Activated naive CD4-positive, alpha-beta T cell treated with anti-CD3 and anti-CD28 coated beads, Interleukin-2, amount 10 ng/mL, durations not matched to agents 7 days and 5 days (primary cell): ENCODE data around the gene SMCO4.
A peak's percentile ranks its signal among the peaks of the same experiment; 100 is the strongest.

Experiments
- CTCF ChIA-PET: fragments of 350-600 bp; sonication (Branson Sonifier 250); formaldehyde crosslinking; loops from one replicate; lab custom pipeline; 2021; ENCODE audit warnings: antibody characterized with exemption; lab: Charles Lee
- DNase-seq: peaks from one replicate; pipeline ENCODE4 v3.0.0-alpha.2; 2020
- H3K27ac Mint-ChIP-seq: one replicate; pipeline ENCODE4 v1.8.0; 2021; ENCODE audit warnings: mild to moderate bottlenecking, moderate library complexity, mixed read lengths
- H3K27me3 Mint-ChIP-seq: one replicate; pipeline ENCODE4 v1.8.0; 2021; ENCODE audit warnings: mild to moderate bottlenecking, mixed read lengths
- H3K36me3 Mint-ChIP-seq: one replicate; pipeline ENCODE4 v1.8.0; 2021; ENCODE audit warnings: mixed read lengths
- H3K4me1 Mint-ChIP-seq: one replicate; pipeline ENCODE4 v1.8.0; 2021; ENCODE audit warnings: mixed read lengths
- H3K4me3 Mint-ChIP-seq: one replicate; pipeline ENCODE4 v1.8.0; 2021; ENCODE audit warnings: mild to moderate bottlenecking, moderate library complexity, mixed read lengths
- H3K9me3 Mint-ChIP-seq: one replicate; pipeline ENCODE4 v1.8.0; 2021; ENCODE audit warnings: mixed read lengths

SMCO4 gene

DNA sequence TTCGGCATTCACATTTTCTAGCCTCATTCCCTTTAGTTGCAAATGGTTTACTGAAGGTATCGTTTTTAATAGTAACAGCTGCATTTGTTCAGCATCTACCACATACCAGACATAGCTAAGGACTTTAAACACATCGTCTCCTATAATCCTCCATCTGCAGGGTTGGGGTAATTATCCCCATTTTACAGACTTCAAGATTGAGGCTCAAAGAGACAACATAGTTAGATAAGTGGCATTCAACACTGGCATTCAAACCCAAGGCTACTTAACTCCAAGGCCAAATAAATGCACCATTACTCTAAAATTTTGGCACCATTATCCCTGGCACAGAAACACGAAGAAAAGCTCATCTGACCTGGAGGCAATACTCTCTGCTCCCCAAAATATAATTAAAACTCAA lies 28.5 kb downstream of the SMCO4 start:
- no peak for DNase-seq
- H3K36me3 Mint-ChIP-seq = peaks cover 4% of the 10 kb centered on the region
- H3K4me1 Mint-ChIP-seq = peaks cover 43% of the 10 kb centered on the region
- CTCF ChIA-PET = interaction anchor here (1.1 kb wide), 1 partner anchor 19 kb away, joined by 3 read pairs; no protein-coding TSS in a partner anchor
- no peaks in the 10 kb centered on the region for H3K9me3 Mint-ChIP-seq
- no peak overlapping the region for H3K4me3 Mint-ChIP-seq
- H3K27me3 Mint-ChIP-seq = no peaks in the 10 kb centered on the region
- H3K27ac Mint-ChIP-seq = no peak overlapping the region

DNA sequence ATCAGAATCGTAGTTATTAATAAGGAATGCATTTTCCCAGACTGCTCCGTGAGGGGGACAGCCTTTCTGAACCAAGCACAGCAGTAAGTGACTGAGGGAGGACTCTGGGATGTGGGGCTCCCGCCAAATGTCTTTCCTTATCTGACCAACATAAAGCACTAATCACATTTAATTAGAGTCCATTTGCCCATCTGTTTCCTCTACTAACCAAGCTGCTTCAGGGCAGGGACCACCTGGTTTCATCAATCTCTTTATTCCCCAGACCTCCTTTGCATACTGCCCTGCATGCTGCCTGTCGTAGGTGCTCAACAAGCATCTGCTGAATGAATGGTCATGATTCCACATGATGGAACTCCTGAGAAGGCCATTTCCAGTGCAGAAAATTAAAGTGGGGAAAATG lies 29.4 kb downstream of the SMCO4 start:
- Mint-ChIP-seq H3K9me3 (no peaks in the 10 kb centered on the region), H3K27ac (no peak overlapping the region), H3K27me3 (no peaks in the 10 kb centered on the region), H3K36me3 (peaks cover 3% of the 10 kb centered on the region), H3K4me3 (no peak overlapping the region), H3K4me1 (peaks cover 34% of the 10 kb centered on the region)
- CTCF ChIA-PET = no interaction called here
- no peak for DNase-seq

DNA sequence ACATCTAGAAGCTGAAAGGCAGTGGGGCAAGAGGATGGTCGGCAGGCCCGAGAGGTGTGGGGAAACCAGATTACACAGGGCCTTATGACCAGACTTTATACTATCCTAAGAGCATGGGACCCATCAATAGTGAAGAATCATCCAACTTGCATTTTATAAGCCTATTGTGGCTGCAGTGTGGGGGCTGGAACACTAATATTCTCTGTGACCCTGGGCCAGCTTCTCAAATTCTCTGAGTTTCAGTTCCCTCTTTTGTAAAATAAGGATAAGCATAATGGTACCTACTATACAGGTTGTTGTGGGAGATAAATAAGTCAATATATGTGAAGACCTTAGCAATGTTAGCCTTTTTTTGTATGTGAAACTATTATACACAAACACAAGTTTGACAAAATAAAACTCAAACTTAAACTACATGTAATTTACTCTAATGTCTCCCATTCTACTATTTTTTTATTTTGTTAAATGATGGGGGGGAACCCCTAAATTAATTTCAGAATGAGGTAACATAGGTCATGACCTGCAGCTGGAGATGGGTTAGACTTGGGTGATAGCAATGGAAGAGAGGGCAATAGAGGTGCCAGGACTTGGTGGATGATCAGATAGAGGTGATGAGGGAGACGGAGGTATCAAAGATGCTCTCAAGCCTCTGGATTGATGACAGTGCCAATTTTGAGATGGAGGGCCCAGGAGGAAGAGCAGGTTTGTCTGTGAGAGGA lies 30.1 kb downstream of the SMCO4 start:
- peaks cover 2% of the 10 kb centered on the region for H3K9me3 Mint-ChIP-seq
- DNase-seq = no peak
- peak overlapping the region; percentile 30 for H3K27ac Mint-ChIP-seq
- peaks cover 28% of the 10 kb centered on the region for H3K4me1 Mint-ChIP-seq
- no peaks in the 10 kb centered on the region for H3K27me3 Mint-ChIP-seq
- CTCF ChIA-PET = interaction anchor here (0.7 to 1.6 kb wide), 3 partner anchors 11 to 331 kb away, joined by 3 to 5 read pairs (median 3); no protein-coding TSS in a partner anchor
- peaks cover 3% of the 10 kb centered on the region for H3K36me3 Mint-ChIP-seq
- H3K4me3 Mint-ChIP-seq = no peak overlapping the region

DNA sequence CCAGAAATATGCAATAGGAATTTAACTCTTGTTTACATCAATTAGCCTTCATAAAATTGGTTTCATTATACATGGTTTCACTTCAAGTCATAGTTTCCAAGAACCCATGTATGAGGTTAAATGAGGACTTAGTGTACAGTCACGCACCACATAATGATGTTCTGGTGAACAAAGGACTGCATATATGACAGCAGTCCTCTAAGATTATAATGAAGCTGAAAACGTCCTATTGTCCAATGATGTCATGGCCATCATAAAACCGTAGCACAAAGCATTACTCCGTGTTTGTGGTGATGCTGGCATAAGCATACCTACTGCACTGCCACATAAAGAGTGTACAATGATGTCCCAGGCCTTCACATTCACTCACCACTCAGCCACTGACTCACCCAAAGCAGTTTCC lies 31.1 kb downstream of the SMCO4 start:
- Mint-ChIP-seq H3K4me3 (no peak overlapping the region), H3K36me3 (peaks cover 3% of the 10 kb centered on the region), H3K9me3 (peaks cover 2% of the 10 kb centered on the region), H3K27ac (peak overlapping the region; percentile 83), H3K4me1 (peaks cover 27% of the 10 kb centered on the region), H3K27me3 (no peaks in the 10 kb centered on the region)
- CTCF ChIA-PET = interaction anchor here (1.0 to 1.6 kb wide), 2 partner anchors 12 to 30 kb away, joined by 3 to 5 read pairs; no protein-coding TSS in a partner anchor
- DNase-seq = no peak

DNA sequence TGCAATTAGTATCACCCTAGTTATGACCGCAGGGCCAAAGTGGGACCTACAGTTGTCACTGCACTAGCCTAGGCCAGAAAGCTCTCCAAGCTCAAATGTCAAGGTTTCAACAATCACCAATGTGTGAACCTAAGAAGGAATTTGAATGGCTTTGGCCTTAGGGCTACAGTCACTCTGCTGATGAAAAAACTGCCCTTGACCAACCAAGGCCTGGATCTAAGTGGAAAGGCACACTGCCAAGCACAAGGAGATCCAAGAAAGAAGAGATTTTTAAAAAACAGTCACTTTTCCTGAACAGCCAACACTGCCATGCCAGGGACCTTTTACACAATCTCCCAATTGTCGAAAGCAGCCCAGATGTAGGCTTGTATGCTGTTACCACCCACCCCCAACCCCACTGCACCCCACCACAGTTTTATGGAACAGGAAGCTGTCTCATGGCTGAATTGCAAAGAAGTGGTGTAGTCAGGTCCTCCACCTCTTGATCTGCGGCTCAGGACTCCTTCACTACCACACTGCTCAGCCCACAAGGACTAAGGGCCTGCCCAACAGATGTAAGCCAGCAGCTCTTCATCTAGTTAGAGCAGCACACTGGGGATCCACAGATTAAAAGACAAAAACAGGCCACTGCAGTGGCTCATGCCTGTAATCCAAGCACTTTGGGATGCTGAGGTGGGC lies 32.9 kb downstream of the SMCO4 start:
- H3K4me3 Mint-ChIP-seq = no peak overlapping the region
- CTCF ChIA-PET = no interaction called here
- H3K4me1 Mint-ChIP-seq = peaks cover 27% of the 10 kb centered on the region

DNA sequence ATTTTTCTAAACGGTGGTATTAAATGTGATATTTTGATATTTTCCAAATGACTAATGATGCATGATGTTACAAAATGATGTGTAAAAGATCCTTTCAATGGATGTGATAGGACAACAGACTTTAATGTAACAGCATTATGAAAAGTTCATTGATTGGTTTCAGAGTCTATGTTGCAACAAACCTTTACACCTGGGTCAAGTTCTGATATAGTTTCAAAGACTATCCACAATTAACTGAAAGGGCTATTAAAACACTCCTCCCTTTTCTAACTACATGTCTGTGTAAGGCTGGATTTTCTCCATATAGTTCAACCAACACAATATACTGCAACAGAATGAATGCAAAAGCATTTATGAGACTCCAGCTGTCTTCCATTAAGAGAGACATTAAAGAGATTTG lies 35.7 kb downstream of the SMCO4 start:
- Mint-ChIP-seq H3K4me1 (peaks cover 23% of the 10 kb centered on the region), H3K36me3 (peaks cover 9% of the 10 kb centered on the region), H3K9me3 (peaks cover 2% of the 10 kb centered on the region), H3K4me3 (no peak overlapping the region), H3K27me3 (no peaks in the 10 kb centered on the region), H3K27ac (no peak overlapping the region)
- CTCF ChIA-PET = no interaction called here
- no peak for DNase-seq

More for the DNA sequence above, 32.9 kb downstream of the SMCO4 start:
- Mint-ChIP-seq H3K9me3 (peaks cover 2% of the 10 kb centered on the region), H3K36me3 (peaks cover 5% of the 10 kb centered on the region), H3K27ac (no peak overlapping the region), H3K27me3 (no peaks in the 10 kb centered on the region)
- DNase-seq = no peak

DNA sequence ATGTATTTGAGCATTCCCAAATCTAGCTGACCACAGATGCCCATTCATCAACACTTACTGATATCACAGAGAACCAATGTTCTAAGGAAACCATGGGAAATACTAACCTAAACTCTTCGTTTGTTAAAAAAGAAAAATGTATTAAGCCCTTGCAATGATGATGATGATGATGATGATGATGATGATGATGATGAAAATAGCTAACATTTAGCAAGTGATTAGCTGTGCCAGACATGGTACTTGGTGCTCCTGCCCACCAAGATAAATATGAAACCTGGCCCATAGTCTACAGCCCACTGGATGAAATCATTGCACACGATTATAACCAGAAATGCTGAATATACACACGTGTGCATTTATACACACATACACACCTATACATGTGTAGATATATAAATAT lies 37.5 kb downstream of the SMCO4 start:
- Mint-ChIP-seq H3K4me3 (no peak overlapping the region), H3K4me1 (peaks cover 7% of the 10 kb centered on the region), H3K27ac (no peak overlapping the region), H3K9me3 (peaks cover 2% of the 10 kb centered on the region), H3K27me3 (no peaks in the 10 kb centered on the region), H3K36me3 (peaks cover 7% of the 10 kb centered on the region)
- CTCF ChIA-PET = no interaction called here
- DNase-seq = no peak

DNA sequence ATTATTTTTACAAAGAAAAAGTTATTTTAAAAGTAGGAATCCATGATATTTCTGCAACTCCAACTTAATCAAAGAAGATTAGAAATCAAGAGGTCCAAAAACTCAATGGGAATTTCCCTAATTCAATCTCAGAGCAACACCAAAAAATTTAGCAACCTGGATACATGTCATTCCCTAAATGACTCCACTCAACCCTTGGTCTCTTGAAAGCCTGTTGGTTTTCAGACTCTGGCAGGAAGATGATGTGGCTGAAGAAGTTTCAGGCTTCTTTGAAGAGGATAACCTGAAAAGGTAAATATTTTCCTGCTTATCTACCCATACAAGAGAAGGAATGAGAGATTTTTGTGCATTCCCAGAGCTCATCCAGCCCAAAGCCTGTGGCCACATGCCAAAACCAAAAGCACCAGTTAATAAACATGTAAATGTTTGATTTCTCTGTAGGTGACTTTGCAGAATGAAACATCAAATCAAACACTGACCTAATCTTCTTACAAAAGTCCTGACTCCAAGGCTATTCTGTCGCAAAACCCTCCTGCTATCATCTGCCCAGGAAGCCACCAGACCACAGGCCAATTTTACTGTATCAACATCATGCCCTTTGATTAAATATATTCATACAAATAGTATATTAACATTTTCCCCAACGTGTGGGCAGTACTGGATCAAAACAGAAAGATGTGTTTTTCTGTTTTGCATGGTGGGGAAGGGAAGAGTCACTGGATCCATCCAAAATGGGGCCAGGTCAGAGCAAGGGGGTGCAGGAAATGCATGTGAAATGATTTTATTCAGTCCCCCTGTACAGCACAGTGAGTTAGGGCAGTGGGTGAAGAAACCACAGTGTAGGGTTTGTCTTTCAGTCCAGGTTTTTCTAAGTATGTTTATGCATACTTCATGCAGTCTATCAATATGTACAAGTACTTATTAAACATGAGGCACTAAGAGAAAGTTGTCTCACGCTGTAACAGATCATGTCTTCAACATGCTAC lies 38.8 kb downstream of the SMCO4 start:
- peaks cover 2% of the 10 kb centered on the region for H3K9me3 Mint-ChIP-seq
- CTCF ChIA-PET = interaction anchor here (0.7 kb wide), 1 partner anchor 445 kb away, joined by 3 read pairs; no protein-coding TSS in a partner anchor
- no peak for DNase-seq
- no peaks in the 10 kb centered on the region for H3K27me3 Mint-ChIP-seq
- H3K4me3 Mint-ChIP-seq = no peak overlapping the region
- H3K4me1 Mint-ChIP-seq = peaks cover 4% of the 10 kb centered on the region
- peaks cover 7% of the 10 kb centered on the region for H3K36me3 Mint-ChIP-seq
- no peak overlapping the region for H3K27ac Mint-ChIP-seq

DNA sequence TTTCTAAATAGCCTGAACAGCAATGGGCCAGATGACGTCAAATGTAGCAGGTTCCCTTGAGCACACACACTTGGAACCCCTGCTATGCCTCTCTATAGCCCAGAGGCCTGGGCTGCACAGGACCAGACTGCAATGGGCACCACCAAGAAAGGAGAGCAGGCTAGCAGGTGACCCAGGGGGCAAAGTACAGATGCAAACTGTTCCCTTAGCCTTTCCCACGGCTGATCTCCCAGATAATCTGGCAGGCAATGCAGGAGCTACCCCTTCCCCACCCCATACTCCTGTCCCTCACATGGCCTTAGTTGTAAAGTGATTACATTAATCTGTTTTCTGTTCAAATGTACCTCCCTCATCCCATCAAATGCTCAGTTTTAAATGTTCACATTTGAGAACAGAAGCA lies 41.3 kb downstream of the SMCO4 start:
- CTCF ChIA-PET = no interaction called here
- no peaks in the 10 kb centered on the region for H3K9me3 Mint-ChIP-seq
- no peaks in the 10 kb centered on the region for H3K27me3 Mint-ChIP-seq
- no peak overlapping the region for H3K27ac Mint-ChIP-seq
- H3K4me3 Mint-ChIP-seq = no peak overlapping the region
- peaks cover 4% of the 10 kb centered on the region for H3K4me1 Mint-ChIP-seq
- no peak for DNase-seq
- H3K36me3 Mint-ChIP-seq = peaks cover 7% of the 10 kb centered on the region

DNA sequence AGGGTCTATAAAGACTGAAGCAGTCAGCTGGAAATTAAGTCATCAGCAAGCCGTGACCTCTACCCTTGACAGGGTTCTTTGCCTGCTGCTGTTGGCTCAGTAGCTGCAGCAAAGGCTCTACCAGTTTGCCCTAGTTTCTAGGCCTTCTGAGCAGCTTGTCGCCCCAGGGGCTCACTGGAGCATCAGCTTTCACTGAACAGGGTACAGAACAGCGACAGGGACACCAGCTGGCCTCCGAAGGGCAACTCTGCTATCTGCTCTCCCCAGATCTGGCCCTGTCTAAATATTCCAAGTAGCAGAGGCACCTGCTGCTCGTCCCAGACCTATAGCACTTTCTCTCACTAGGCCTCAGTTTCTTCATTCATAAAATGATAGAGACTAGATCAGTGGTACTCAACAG lies 42.4 kb downstream of the SMCO4 start:
- CTCF ChIA-PET = no interaction called here
- Mint-ChIP-seq H3K27ac (no peak overlapping the region), H3K4me3 (no peak overlapping the region)

DNA sequence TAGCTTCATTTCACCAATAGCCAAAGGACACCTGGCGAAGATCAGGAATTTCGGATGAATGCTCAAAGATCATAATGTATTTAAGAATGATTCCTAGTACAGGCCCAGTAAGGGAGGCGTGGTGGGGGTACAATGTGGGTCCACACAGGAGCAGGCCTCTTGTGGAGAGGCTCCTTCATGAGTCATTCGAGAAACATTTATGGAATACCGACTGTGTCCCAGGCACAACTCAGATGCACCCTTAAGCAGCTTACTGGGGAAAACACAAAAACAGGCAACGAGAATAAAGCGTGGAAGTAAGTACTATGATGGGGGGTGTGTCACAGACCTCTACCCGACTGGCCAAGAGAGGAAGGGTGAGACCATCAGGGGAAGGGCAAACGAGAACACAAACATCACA lies 44.5 kb downstream of the SMCO4 start:
- Mint-ChIP-seq H3K4me1 (no peaks in the 10 kb centered on the region), H3K36me3 (peaks cover 7% of the 10 kb centered on the region), H3K4me3 (no peak overlapping the region), H3K9me3 (no peaks in the 10 kb centered on the region), H3K27ac (no peak overlapping the region), H3K27me3 (no peaks in the 10 kb centered on the region)
- CTCF ChIA-PET = no interaction called here
- DNase-seq = no peak

More for the DNA sequence above, 42.4 kb downstream of the SMCO4 start:
- Mint-ChIP-seq H3K27me3 (no peaks in the 10 kb centered on the region), H3K36me3 (peaks cover 8% of the 10 kb centered on the region), H3K4me1 (peaks cover 4% of the 10 kb centered on the region), H3K9me3 (no peaks in the 10 kb centered on the region)
- DNase-seq = no peak

DNA sequence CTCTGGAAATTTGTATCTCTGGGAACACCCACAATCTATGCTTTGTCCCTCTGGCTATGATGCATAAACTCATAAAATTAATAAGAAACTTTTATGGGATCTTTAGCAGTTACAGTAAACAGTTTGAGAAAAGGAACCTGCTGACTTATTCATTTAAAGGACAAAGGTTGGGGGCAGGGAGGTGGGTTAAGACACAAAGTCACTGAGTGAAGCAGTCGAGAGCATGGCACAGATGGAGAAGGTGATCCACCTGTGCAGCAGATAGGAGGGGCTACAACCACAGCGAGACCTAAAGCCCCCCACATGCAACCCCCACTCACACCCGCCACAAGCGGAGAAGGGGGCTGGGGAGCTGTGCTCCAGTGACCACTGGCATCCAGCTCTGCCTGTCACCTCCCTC lies 45.0 kb downstream of the SMCO4 start:
- no peaks in the 10 kb centered on the region for H3K27me3 Mint-ChIP-seq
- CTCF ChIA-PET = no interaction called here
- peaks cover 6% of the 10 kb centered on the region for H3K36me3 Mint-ChIP-seq

DNA sequence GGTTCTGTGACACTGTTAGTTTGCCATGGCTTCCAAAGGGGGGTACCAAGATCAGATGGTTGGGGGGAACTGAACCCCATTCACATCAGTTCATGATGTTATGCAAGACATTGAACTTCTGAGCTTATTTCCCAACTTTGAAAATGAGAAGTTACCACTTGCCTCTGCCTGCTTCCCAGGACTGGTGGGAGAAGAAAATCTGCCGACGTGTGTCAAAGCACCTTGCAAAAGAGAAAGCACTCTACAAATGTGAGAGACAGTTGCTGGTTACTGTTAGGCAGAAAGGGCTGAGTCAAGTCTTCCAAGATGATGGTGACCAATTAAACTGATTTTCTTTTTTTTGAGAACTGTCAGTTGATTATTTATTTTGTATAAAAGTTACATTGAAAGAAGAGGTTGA lies 45.6 kb downstream of the SMCO4 start:
- no peak for DNase-seq
- Mint-ChIP-seq H3K4me1 (no peaks in the 10 kb centered on the region), H3K4me3 (no peak overlapping the region), H3K9me3 (no peaks in the 10 kb centered on the region), H3K36me3 (peaks cover 6% of the 10 kb centered on the region), H3K27ac (no peak overlapping the region), H3K27me3 (no peaks in the 10 kb centered on the region)
- CTCF ChIA-PET = no interaction called here

More for the DNA sequence above, 45.0 kb downstream of the SMCO4 start:
- no peak for DNase-seq
- H3K9me3 Mint-ChIP-seq = no peaks in the 10 kb centered on the region
- no peaks in the 10 kb centered on the region for H3K4me1 Mint-ChIP-seq
- no peak overlapping the region for H3K27ac Mint-ChIP-seq
- H3K4me3 Mint-ChIP-seq = no peak overlapping the region

DNA sequence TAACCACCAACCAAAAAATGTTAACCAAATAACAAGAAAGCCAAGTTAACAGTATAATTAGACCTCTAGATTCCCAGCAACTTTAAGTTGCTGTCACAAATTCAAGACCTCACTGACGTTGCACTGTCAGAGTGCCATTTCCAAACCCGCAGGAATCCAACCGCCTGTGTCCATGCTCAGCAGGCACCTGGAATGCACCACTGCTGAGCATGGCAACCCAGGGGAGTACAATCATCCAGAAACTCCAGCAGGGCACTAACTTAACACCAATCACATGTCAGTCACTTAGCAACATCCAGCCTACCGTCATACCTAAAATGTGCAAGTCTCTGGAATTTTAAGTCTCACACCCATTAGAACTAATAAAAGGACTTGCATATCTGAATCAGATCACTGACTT lies 48.8 kb downstream of the SMCO4 start:
- Mint-ChIP-seq H3K9me3 (no peaks in the 10 kb centered on the region), H3K36me3 (peaks cover 6% of the 10 kb centered on the region), H3K27ac (no peak overlapping the region), H3K4me3 (no peak overlapping the region), H3K27me3 (no peaks in the 10 kb centered on the region), H3K4me1 (no peaks in the 10 kb centered on the region)
- CTCF ChIA-PET = no interaction called here
- no peak for DNase-seq
